ENCODE results near the gene PHF12.

DNA sequence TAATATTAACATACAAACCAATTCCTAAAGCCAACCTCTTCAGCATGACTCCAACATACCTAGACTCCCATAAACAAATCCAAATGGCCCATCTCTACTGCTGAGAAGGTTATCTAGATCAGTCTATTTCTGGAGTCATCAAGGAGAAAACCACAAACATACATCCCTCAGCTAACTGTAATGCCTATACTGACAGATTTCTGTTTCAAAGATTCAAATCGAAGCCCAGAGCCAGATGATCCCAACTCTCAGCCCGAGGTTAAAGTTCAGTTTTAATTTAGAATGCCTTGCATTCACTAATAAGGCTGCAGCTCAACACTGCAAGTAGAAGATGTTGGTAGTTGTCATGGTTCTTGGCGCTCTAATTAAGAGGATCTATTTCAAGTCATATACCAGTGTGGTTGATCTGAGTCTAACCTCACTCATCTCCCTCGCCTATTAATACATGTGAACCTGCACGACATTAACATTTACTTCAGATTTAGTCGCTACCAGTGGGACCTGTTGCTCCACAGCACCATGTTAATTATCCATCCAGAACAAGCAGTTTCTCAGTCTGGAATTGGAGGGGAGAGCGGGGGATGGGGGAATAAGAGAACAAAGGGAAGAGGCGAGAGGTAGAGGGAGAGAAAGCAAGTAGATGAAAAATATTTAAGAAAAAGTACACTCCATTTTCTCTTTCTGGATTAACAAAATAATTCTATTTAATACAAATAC, 15.4 kb downstream of the PHF12 start:
- TF ChIP-seq, protein P1, sequence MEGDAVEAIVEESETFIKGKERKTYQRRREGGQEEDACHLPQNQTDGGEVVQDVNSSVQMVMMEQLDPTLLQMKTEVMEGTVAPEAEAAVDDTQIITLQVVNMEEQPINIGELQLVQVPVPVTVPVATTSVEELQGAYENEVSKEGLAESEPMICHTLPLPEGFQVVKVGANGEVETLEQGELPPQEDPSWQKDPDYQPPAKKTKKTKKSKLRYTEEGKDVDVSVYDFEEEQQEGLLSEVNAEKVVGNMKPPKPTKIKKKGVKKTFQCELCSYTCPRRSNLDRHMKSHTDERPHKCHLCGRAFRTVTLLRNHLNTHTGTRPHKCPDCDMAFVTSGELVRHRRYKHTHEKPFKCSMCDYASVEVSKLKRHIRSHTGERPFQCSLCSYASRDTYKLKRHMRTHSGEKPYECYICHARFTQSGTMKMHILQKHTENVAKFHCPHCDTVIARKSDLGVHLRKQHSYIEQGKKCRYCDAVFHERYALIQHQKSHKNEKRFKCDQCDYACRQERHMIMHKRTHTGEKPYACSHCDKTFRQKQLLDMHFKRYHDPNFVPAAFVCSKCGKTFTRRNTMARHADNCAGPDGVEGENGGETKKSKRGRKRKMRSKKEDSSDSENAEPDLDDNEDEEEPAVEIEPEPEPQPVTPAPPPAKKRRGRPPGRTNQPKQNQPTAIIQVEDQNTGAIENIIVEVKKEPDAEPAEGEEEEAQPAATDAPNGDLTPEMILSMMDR (IDR thresholded peaks at IDR 0.05): no peak
- no peak for TF ChIP-seq POLR2A (IDR thresholded peaks at IDR 0.05)
